SK-N-SH (cell line): Measurements from ENCODE around the gene IER3IP1. TPM values are rescaled to one million over a fixed set of nuclear protein-coding genes. Genes with fewer than 3 reads are reported as not detected.

Source experiments
- CTCF ChIA-PET: fragments of 300-600, 350-600 bp; formaldehyde crosslinking; extraction: SDS; loops from one replicate; lab custom pipeline; 2021; lab: Yijun Ruan, JAX
- POLR2A ChIA-PET: fragments of 350-600 bp; sonication (Branson Sonifier 250); formaldehyde crosslinking; extraction: SDS; loops from one replicate; lab custom pipeline; 2020; ENCODE audit warnings: antibody characterized with exemption, inconsistent platforms; lab: Yijun Ruan, JAX
- DNase-seq: peaks from one replicate; pipeline ENCODE4 v3.0.0; 2012
- H2AFZ ChIP-seq: fragments of 200-600 bp; sonication (generic); 2 replicates; pipeline ENCODE4 v1.8.1; 2016; ENCODE audit warnings: antibody characterized with exemption, mild to moderate bottlenecking, low read depth
- H3F3A ChIP-seq: fragments of 200-600 bp; sonication (generic); replicated peaks from 2 replicates; pipeline ENCODE3; 2016; ENCODE audit warnings: antibody characterized with exemption, mild to moderate bottlenecking; ENCODE audit not compliant: insufficient read depth
- H3K27ac ChIP-seq, 2 experiments: fragments of 200-500 bp in 1 of 2; fragments of 200-600 bp in 1 of 2; sonication (Bioruptor generic) in 1 of 2; sonication (generic), shearing (Covaris generic) in 1 of 2; 2 replicates each; pipeline versions ENCODE4 v1.5.1 to v1.6.1; 2014 to 2016; ENCODE audit warnings: low read depth in 2 of 2, inconsistent platforms in 1 of 2, low read length in 1 of 2, mild to moderate bottlenecking in 1 of 2, mixed read lengths in 1 of 2
- H3K27me3 ChIP-seq: fragments of 200-600 bp; sonication (generic), shearing (Covaris generic); 2 replicates; pipeline ENCODE4 v1.6.1; 2016; ENCODE audit warnings: mixed run types; ENCODE audit not compliant: insufficient read depth
- H3K36me3 ChIP-seq, 2 experiments: fragments of 200-500 bp in 1 of 2; fragments of 200-600 bp in 1 of 2; sonication (Bioruptor generic) in 1 of 2; sonication (generic) in 1 of 2; replicated peaks in 1 of 2; 2 replicates each; pipeline versions ENCODE3 to v1.5.1; 2014 to 2016; ENCODE audit warnings: low read length in 1 of 2, mild to moderate bottlenecking in 1 of 2; ENCODE audit not compliant: insufficient read depth in 2 of 2, control insufficient read depth in 1 of 2
- H3K4me1 ChIP-seq, 2 experiments: fragments of 200-500 bp in 1 of 2; fragments of 200-600 bp in 1 of 2; sonication (Bioruptor generic) in 1 of 2; sonication (generic), shearing (Covaris generic) in 1 of 2; 2 replicates each; pipeline versions ENCODE4 v1.5.1 to v1.6.1; 2014 to 2016; ENCODE audit warnings: low read depth in 1 of 2, low read length in 1 of 2, mixed run types in 1 of 2; ENCODE audit not compliant: insufficient read depth in 2 of 2, control insufficient read depth in 1 of 2
- H3K4me2 ChIP-seq: fragments of 200-600 bp; sonication (generic), shearing (Covaris generic); 2 replicates; pipeline ENCODE4 v1.6.1; 2017; ENCODE audit warnings: mixed run types
- H3K4me3 ChIP-seq, 2 experiments: fragments of 200-500 bp in 1 of 2; fragments of 200-600 bp in 1 of 2; sonication (Bioruptor generic) in 1 of 2; sonication (generic), shearing (Covaris generic) in 1 of 2; 2 replicates each; pipeline versions ENCODE4 v1.5.1 to v1.8.1; 2014 to 2016; ENCODE audit warnings: low read depth in 2 of 2, inconsistent platforms in 1 of 2, low read length in 1 of 2, mild to moderate bottlenecking in 1 of 2, mixed read lengths in 1 of 2, moderate library complexity in 1 of 2
- H3K79me2 ChIP-seq: fragments of 200-600 bp; sonication (generic); 2 replicates; pipeline ENCODE4 v1.8.1; 2017; ENCODE audit warnings: mild to moderate bottlenecking; ENCODE audit not compliant: insufficient read depth
- H3K9ac ChIP-seq: fragments of 200-600 bp; sonication (generic); 2 replicates; pipeline ENCODE4 v1.6.1; 2017; ENCODE audit warnings: mixed run types
- H3K9me2 ChIP-seq: fragments of 200-600 bp; sonication (generic); 2 replicates; pipeline ENCODE4 v1.6.1; 2017; ENCODE audit warnings: mixed run types
- H3K9me3 ChIP-seq: fragments of 200-600 bp; sonication (generic); 2 replicates; pipeline ENCODE4 v1.6.1; 2017; ENCODE audit warnings: mixed run types, mild to moderate bottlenecking, moderate library complexity
- H4K20me1 ChIP-seq: fragments of 200-600 bp; sonication (generic); 2 replicates; pipeline ENCODE4 v1.6.1; 2017; ENCODE audit warnings: mild to moderate bottlenecking, mixed run types; ENCODE audit not compliant: insufficient read depth
- CTCF ChIP-seq: fragments of 200-600 bp; sonication (generic); IDR thresholded peaks from 2 replicates; pipeline ENCODE4 v1.6.1; 2017; ENCODE audit warnings: antibody characterized with exemption, mild to moderate bottlenecking, moderate library complexity
- EP300 ChIP-seq, 2 experiments: IDR thresholded peaks; 2 replicates each; pipeline versions ENCODE4 v1.4.0 to v1.6.1; 2012; ENCODE audit warnings: borderline replicate concordance in 1 of 2, low read depth in 1 of 2, low read length in 1 of 2
- EZH2phosphoT487 ChIP-seq: fragments of 200-600 bp; sonication (generic); IDR thresholded peaks from 2 replicates; pipeline ENCODE4 v1.6.1; 2017; ENCODE audit warnings: low read depth, mixed run types, mild to moderate bottlenecking, antibody characterized with exemption, moderate library complexity, borderline replicate concordance
- FOXM1 ChIP-seq: IDR thresholded peaks from 2 replicates; pipeline ENCODE4 v1.4.0; 2012; ENCODE audit warnings: low read depth, mild to moderate bottlenecking
- GABPA ChIP-seq: IDR thresholded peaks from 2 replicates; pipeline ENCODE4 v1.4.0; 2012; ENCODE audit warnings: low read depth, mild to moderate bottlenecking
- NRF1 ChIP-seq: IDR thresholded peaks from 2 replicates; pipeline ENCODE4 v1.6.1; 2012; ENCODE audit warnings: low read depth, mild to moderate bottlenecking, low read length
- TAF1 ChIP-seq: IDR thresholded peaks from 2 replicates; pipeline ENCODE4 v1.6.1; 2012; ENCODE audit warnings: low read depth, mild to moderate bottlenecking, low read length, moderate library complexity, borderline replicate concordance
- USF1 ChIP-seq: IDR thresholded peaks from 2 replicates; pipeline ENCODE4 v1.4.0; 2012; ENCODE audit warnings: low read depth, borderline replicate concordance
- WGBS: methylation state at CpG from one replicate; pipeline ENCODE4 v1.1.6; 2017; ENCODE audit warnings: low lambda C conversion rate; 5-methylcytosine and 5-hydroxymethylcytosine counted together
- polyA plus RNA-seq, 3 experiments: library from polyadenylated mRNA; depleted of rRNA; stranded (reverse); fragments of >200 nt; gene quantifications; 2 replicates each; pipeline ENCODE4 v1.2.3, GENCODE V29; 2012
- TF ChIP-seq, protein P1 (sequence below): IDR thresholded peaks from 2 replicates; pipeline ENCODE4 v1.4.0; 2012; ENCODE audit warnings: low read depth, borderline replicate concordance

Gene IER3IP1
- polyA plus RNA-seq, 1 of the 3 experiments (the other 2 are of a cell fraction), result 13.7 TPM

- no peak overlapping the region for H3K4me3 ChIP-seq
- H3K9ac ChIP-seq, result no peak overlapping the region
- ChIA-PET POLR2A (no interaction called here), CTCF (interaction anchor here (1.2 to 1.5 kb wide), 2 partner anchors 36 to 68 kb away, joined by 4 to 6 read pairs; no protein-coding TSS in a partner anchor)
- no peaks in the 10 kb centered on the region for H3K9me3 ChIP-seq
- no peak for DNase-seq
- H3F3A ChIP-seq, result peaks cover 5% of the 10 kb centered on the region
- H3K27me3 ChIP-seq, result no peaks in the 10 kb centered on the region
- no peak overlapping the region for H2AFZ ChIP-seq
- peaks cover 0 to 2% of the 10 kb centered on the region in 2 experiments; a peak in 2 of 4 replicates for H3K4me1 ChIP-seq
- WGBS, result 89% methylated on average over 1 of the region's 1 CpG
- no peak overlapping the region for H3K4me2 ChIP-seq
- peaks cover 29% of the 10 kb centered on the region for H4K20me1 ChIP-seq
- no peak overlapping the region for H3K27ac ChIP-seq
- no peaks in the 10 kb centered on the region for H3K9me2 ChIP-seq
- no peak for TF ChIP-seq USF1
- no peak for TF ChIP-seq TAF1
- TF ChIP-seq, protein P1, sequence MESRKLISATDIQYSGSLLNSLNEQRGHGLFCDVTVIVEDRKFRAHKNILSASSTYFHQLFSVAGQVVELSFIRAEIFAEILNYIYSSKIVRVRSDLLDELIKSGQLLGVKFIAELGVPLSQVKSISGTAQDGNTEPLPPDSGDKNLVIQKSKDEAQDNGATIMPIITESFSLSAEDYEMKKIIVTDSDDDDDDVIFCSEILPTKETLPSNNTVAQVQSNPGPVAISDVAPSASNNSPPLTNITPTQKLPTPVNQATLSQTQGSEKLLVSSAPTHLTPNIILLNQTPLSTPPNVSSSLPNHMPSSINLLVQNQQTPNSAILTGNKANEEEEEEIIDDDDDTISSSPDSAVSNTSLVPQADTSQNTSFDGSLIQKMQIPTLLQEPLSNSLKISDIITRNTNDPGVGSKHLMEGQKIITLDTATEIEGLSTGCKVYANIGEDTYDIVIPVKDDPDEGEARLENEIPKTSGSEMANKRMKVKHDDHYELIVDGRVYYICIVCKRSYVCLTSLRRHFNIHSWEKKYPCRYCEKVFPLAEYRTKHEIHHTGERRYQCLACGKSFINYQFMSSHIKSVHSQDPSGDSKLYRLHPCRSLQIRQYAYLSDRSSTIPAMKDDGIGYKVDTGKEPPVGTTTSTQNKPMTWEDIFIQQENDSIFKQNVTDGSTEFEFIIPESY, result no peak
- TF ChIP-seq CTCF, result no peak
- TF ChIP-seq GABPA, result no peak
- no peak for TF ChIP-seq EP300 (IDR thresholded peaks at IDR 0.05; ENCODE audit: borderline replicate concordance in 1 of 2, low read depth in 1 of 2, low read length in 1 of 2)
- TF ChIP-seq FOXM1, result no peak
- peaks cover 0 to 29% of the 10 kb centered on the region in 2 experiments for H3K36me3 ChIP-seq
- H3K79me2 ChIP-seq, result peaks cover 100% of the 10 kb centered on the region
Measured at GRCh38 chr18:47168913-47169312, 7.3 kb downstream of the IER3IP1 start.

DNA sequence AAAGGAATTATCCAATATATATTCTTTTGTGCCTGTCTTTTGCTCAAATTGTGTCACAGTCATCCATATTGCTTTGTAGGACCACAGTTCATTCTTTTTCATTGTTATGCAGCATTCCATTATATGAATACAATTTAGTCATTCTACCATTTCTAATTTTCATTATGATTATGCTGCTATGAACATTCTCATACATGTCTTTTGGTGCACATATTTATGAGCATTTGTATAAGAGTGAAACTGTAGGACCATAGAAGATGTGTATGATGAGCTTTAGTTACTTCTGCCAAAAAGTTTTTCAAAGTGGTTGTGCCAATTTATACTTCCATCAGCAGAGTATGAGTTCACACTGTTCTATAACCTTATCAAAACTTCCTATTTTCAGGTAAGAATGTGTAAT lies 7.7 kb downstream of the IER3IP1 start:
- no peaks in the 10 kb centered on the region for H3K9me2 ChIP-seq
- peaks cover under 1 to 26% of the 10 kb centered on the region in 2 experiments for H3K36me3 ChIP-seq
- H3F3A ChIP-seq, result peaks cover 5% of the 10 kb centered on the region
- H3K79me2 ChIP-seq, result peaks cover 100% of the 10 kb centered on the region
- DNase-seq, result no peak
- H3K9ac ChIP-seq, result no peak overlapping the region
- peaks cover 0 to 2% of the 10 kb centered on the region in 2 experiments; a peak in 2 of 4 replicates for H3K4me1 ChIP-seq
- no peak overlapping the region for H3K4me2 ChIP-seq
- H3K9me3 ChIP-seq, result no peaks in the 10 kb centered on the region
- ChIA-PET POLR2A (interaction anchor here (0.9 kb wide), 1 partner anchor 18 kb away, joined by 4 read pairs; the partner anchor contains the start of gene HDHD2), CTCF (interaction anchor here (1.2 to 1.5 kb wide), 2 partner anchors 36 to 68 kb away, joined by 4 to 6 read pairs; no protein-coding TSS in a partner anchor)
- H3K27ac ChIP-seq, result no peak overlapping the region
- no peak overlapping the region for H2AFZ ChIP-seq
- peaks cover 27% of the 10 kb centered on the region for H4K20me1 ChIP-seq
- TF ChIP-seq NRF1, result no peak
- TF ChIP-seq EZH2phosphoT487, result no peak
- H3K27me3 ChIP-seq, result no peaks in the 10 kb centered on the region
- H3K4me3 ChIP-seq, result no peak overlapping the region
